Activated CD8-positive, alpha-beta memory T cell treated with anti-CD3 and anti-CD28 coated beads, Interleukin-2, amount 10 ng/mL, durations not matched to agents 7 days and 5 days (primary cell): ENCODE measurements around the gene ZNF526. TPM values are rescaled to one million over a fixed set of nuclear protein-coding genes. Genes with fewer than 3 reads are reported as not detected.

ENCODE experiments used
- total RNA-seq, 2 experiments: library from RNA; stranded (reverse); gene quantifications; one replicate each; pipeline ENCODE4 v1.2.3, GENCODE V29; 2021

Gene ZNF526
- total RNA-seq, 2 experiments from 2014 or later = 21.9 to 24.4 TPM

Other genes starting within 250 kb of the ZNF526 start
- gene ATP1A3, start 226.1 kb upstream of the ZNF526 start, total RNA-seq = 1 to 10 TPM; 3.4 to 5.6 TPM
- under 1 TPM; 0.44 to 0.56 TPM for gene GRIK5, start 150.1 kb upstream of the ZNF526 start, total RNA-seq
- 10 to 100 TPM; 14.7 to 18.3 TPM for gene ZNF574, start 144.1 kb upstream of the ZNF526 start, total RNA-seq
- gene POU2F2, start 87.9 kb upstream of the ZNF526 start, total RNA-seq = 10 to 100 TPM; 17.7 to 40.4 TPM
- 10 to 100 TPM; 35.8 to 40.7 TPM for gene DEDD2, start 2.6 kb upstream of the ZNF526 start, total RNA-seq
- 10 to 100 TPM; 47.3 to 53.8 TPM for gene GSK3A, start 22.3 kb downstream of the ZNF526 start, total RNA-seq
- 10 to 100 TPM; 43.5 to 58.7 TPM for gene ERF, start 34.8 kb downstream of the ZNF526 start, total RNA-seq
- 10 to 100 TPM; 67.3 to 77.3 TPM for gene CIC, start 48.9 kb downstream of the ZNF526 start, total RNA-seq
- 1 to 10 TPM in 1 of 2 experiments, under 1 TPM in 1; 0.89 to 1.1 TPM for gene PRR19, start 81.8 kb downstream of the ZNF526 start, total RNA-seq
- gene PAFAH1B3, start 82.3 kb downstream of the ZNF526 start, total RNA-seq = 10 to 100 TPM; 38.0 to 38.9 TPM
- gene TMEM145, start 93.0 kb downstream of the ZNF526 start, total RNA-seq = 1 to 10 TPM in 1 of 2 experiments, under 1 TPM in 1; 0.15 to 1.1 TPM
- 1 to 10 TPM; 6.5 TPM for gene MEGF8, start 105.3 kb downstream of the ZNF526 start, total RNA-seq
- not detected for gene CNFN, start 170.0 kb downstream of the ZNF526 start, total RNA-seq
- 10 to 100 TPM; 41.5 to 44.6 TPM for gene LIPE, start 207.1 kb downstream of the ZNF526 start, total RNA-seq
- not detected for gene CXCL17, start 222.6 kb downstream of the ZNF526 start, total RNA-seq